Stomach (tissue), 9 donors: ENCODE results near the gene SECISBP2. TPM values are rescaled to one million over a fixed set of nuclear protein-coding genes. Genes with fewer than 3 reads are reported as not detected.

Source experiments
- DNase-seq, 2 donors: peaks; one replicate each; pipeline versions ENCODE4 v3.0.0 to v3.0.0-alpha.2; 2013 to 2019
- H3K27ac ChIP-seq, 5 donors: fragments of 200-600 bp in 4 of 5; sonication (generic) in 4 of 5; one replicate each; pipeline ENCODE4 v1.5.1; 2013 to 2019; ENCODE audit warnings: mild to moderate bottlenecking in 1 of 5, moderate library complexity in 1 of 5
- H3K27me3 ChIP-seq, 3 donors: fragments of 200-600 bp; sonication (generic); one replicate each; pipeline ENCODE4 v1.5.1; 2017 to 2019; ENCODE audit warnings: mixed run types in 1 of 3
- H3K36me3 ChIP-seq, 4 donors: fragments of 200-600 bp; sonication (generic); 1 replicate in 3 of 4; 2 replicates in 1 of 4; pipeline ENCODE4 v1.5.1; 2016 to 2019
- H3K4me1 ChIP-seq, 4 donors: fragments of 200-600 bp; sonication (generic); one replicate each; pipeline ENCODE4 v1.5.1; 2016 to 2019
- H3K4me3 ChIP-seq, 4 donors: fragments of 200-600 bp; sonication (generic) in 3 of 4; one replicate each; pipeline ENCODE4 v1.5.1; 2016 to 2019; ENCODE audit warnings: mild to moderate bottlenecking in 1 of 4
- H3K9me3 ChIP-seq, 4 donors: fragments of 200-600 bp; sonication (generic); one replicate each; pipeline ENCODE4 v1.5.1; 2016 to 2019
- CTCF ChIP-seq, 7 experiments: fragments of 450-650 bp in 4 of 7; fragments of 200-600 bp in 3 of 7; sonication (generic) in 3 of 7; IDR thresholded peaks; one replicate each; pipeline ENCODE4 v1.5.1; 2016 to 2019; ENCODE audit warnings: antibody characterized with exemption in 7 of 7, control low read depth in 2 of 7, mild to moderate bottlenecking in 1 of 7
- EP300 ChIP-seq: sonication (generic); formaldehyde crosslinking; IDR thresholded peaks from one replicate; pipeline ENCODE4 v1.6.1; 2017; ENCODE audit warnings: antibody characterized with exemption
- POLR2A ChIP-seq, 4 donors: fragments of 450-650 bp; IDR thresholded peaks; one replicate each; pipeline ENCODE4 v1.6.1; 2016; ENCODE audit warnings: antibody characterized with exemption in 4 of 4, control low read depth in 2 of 4, mild to moderate bottlenecking in 1 of 4, moderate library complexity in 1 of 4
- POLR2AphosphoS5 ChIP-seq, 3 donors: sonication (generic); formaldehyde crosslinking; IDR thresholded peaks; one replicate each; pipeline ENCODE4 v1.6.1; 2016; ENCODE audit warnings: antibody characterized with exemption in 3 of 3
- WGBS, 5 donors: extraction: QIAGEN DNeasy Blood & Tissue Kit in 3 of 5; methylation state at CpG; one replicate each; pipeline versions ENCODE4 v1.1.5 to v1.1.7; 2013 to 2018; 5-methylcytosine and 5-hydroxymethylcytosine counted together
- intact Hi-C: fragments of 100-400 bp; cut with DNase I; formaldehyde crosslinking; loops from one replicate; pipeline ENCODE4 v1.15.1; 2023; ENCODE audit warnings: low total_unique reads
- polyA plus RNA-seq, 3 donors: library from polyadenylated mRNA; stranded (reverse); fragments of 200-250 nt; gene quantifications; one replicate each; pipeline ENCODE4 v1.2.3, GENCODE V29; 2013
- total RNA-seq, 5 donors: library from RNA; depleted of rRNA; stranded (reverse); fragments of >200 nt; gene quantifications; one replicate each; pipeline versions ENCODE4 v1.1.0 to v1.2.3, GENCODE V29; 2014 to 2016
- donor health status: healthy with polysubstance abuse.
- donor health status: Bipolar disorder and iron deficiency.
- donor health status: healthy.

SECISBP2 gene
- total and polyA plus RNA-seq, 8 donors = 18.1 to 136 (median 70.3) TPM

- DNase-seq = peak in 1 of 2 donors; percentile 67
- intact Hi-C loops = no loop called here
- H3K36me3 ChIP-seq = peaks cover 63 to 100% (median 96%) of the 10 kb centered on the region in 4 donors
- TF ChIP-seq CTCF (IDR thresholded peaks at IDR 0.05) = no peak
- TF ChIP-seq EP300 = no peak
- TF ChIP-seq POLR2A (IDR thresholded peaks at IDR 0.05) = no peak
- no peak for TF ChIP-seq POLR2AphosphoS5 (IDR thresholded peaks at IDR 0.05)
- H3K27ac ChIP-seq = no peak overlapping the region
- peaks cover 0 to 12% (median 6%) of the 10 kb centered on the region in 4 donors for H3K4me1 ChIP-seq
- H3K27me3 ChIP-seq = no peaks in the 10 kb centered on the region
- WGBS, 5 donors = 42 to 63% (median 57%) methylated on average over 4 of the region's 4 CpGs
- no peak overlapping the region for H3K4me3 ChIP-seq
- no peaks in the 10 kb centered on the region for H3K9me3 ChIP-seq
These were observed 40.7 kb downstream of the SECISBP2 start for GRCh38 chr9:89358985-89359384.

GRCh38 chr9:89359751-89360261 lies 41.5 kb downstream of the SECISBP2 start:
- WGBS, 5 donors = 59 to 74% (median 64%) methylated on average over 7 to 8 of the region's 8 CpGs
- H3K4me1 ChIP-seq = peaks cover 0 to 12% (median 6%) of the 10 kb centered on the region in 4 donors
- peak overlapping the region in 4 of 5 donors; percentile 10 to 20 (median 17) for H3K27ac ChIP-seq
- TF ChIP-seq POLR2A (IDR thresholded peaks at IDR 0.05) (no peak), EP300 (no peak), CTCF (IDR thresholded peaks at IDR 0.05) (no peak), POLR2AphosphoS5 (IDR thresholded peaks at IDR 0.05) (no peak)
- no peaks in the 10 kb centered on the region for H3K9me3 ChIP-seq
- no peak for DNase-seq
- H3K36me3 ChIP-seq = peaks cover 60 to 96% (median 89%) of the 10 kb centered on the region in 4 donors
- intact Hi-C loops = no loop called here
- no peak overlapping the region for H3K4me3 ChIP-seq
- no peaks in the 10 kb centered on the region for H3K27me3 ChIP-seq

GRCh38 chr9:89360465-89360864 lies 42.2 kb downstream of the SECISBP2 start:
- no peak overlapping the region for H3K4me3 ChIP-seq
- H3K27ac ChIP-seq = peak overlapping the region in 2 of 5 donors; percentile 10 to 17
- no peak for TF ChIP-seq EP300
- TF ChIP-seq POLR2A (IDR thresholded peaks at IDR 0.05) = no peak
- no peak for TF ChIP-seq CTCF (IDR thresholded peaks at IDR 0.05)
- TF ChIP-seq POLR2AphosphoS5 (IDR thresholded peaks at IDR 0.05) = no peak
- intact Hi-C loops = no loop called here
- no peaks in the 10 kb centered on the region for H3K27me3 ChIP-seq
- H3K9me3 ChIP-seq = no peaks in the 10 kb centered on the region
- peaks cover 0 to 12% (median 6%) of the 10 kb centered on the region in 4 donors for H3K4me1 ChIP-seq
- H3K36me3 ChIP-seq = peaks cover 59 to 90% (median 83%) of the 10 kb centered on the region in 4 donors
- WGBS, 5 donors = 57 to 70% (median 65%) methylated on average over 3 of the region's 3 CpGs
- DNase-seq = peak in 1 of 2 donors; percentile 35

GRCh38 chr9:89361031-89361430 lies 42.7 kb downstream of the SECISBP2 start:
- H3K36me3 ChIP-seq = peaks cover 57 to 84% (median 77%) of the 10 kb centered on the region in 4 donors
- WGBS, 5 donors = 87 to 98% (median 94%) methylated on average over 6 of the region's 6 CpGs

More at GRCh38 chr9:89361031-89361430, 42.7 kb downstream of the SECISBP2 start:
- intact Hi-C loops = no loop called here
- Histone ChIP-seq H3K27ac (no peak overlapping the region), H3K9me3 (no peaks in the 10 kb centered on the region), H3K4me1 (peaks cover 0 to 12% (median 6%) of the 10 kb centered on the region in 4 donors), H3K4me3 (no peak overlapping the region), H3K27me3 (no peaks in the 10 kb centered on the region)
- no peak for DNase-seq
- no peak for TF ChIP-seq POLR2AphosphoS5 (IDR thresholded peaks at IDR 0.05)
- no peak for TF ChIP-seq CTCF (IDR thresholded peaks at IDR 0.05)
- no peak for TF ChIP-seq EP300
- no peak for TF ChIP-seq POLR2A (IDR thresholded peaks at IDR 0.05)
